Hepatic stellate cell (primary cell): Measurements from ENCODE around the gene ADGRB2.
"Not testable (repeated sequence)": the region's sequence is repeated elsewhere in the genome, so short reads cannot be mapped to it uniquely, and the experiment has no call there.

Source experiments
- DNase-seq: peaks from one replicate; pipeline ENCODE4 v3.0.0; 2011; ENCODE audit warnings: low spot score

The ADGRB2 gene

GRCh38 chr1:31725134-31725533 is 39.0 kb downstream of the ADGRB2 start:
- DNase-seq, result no peak

- peak; percentile 68 for DNase-seq
These were observed 40.2 kb downstream of the ADGRB2 start for GRCh38 chr1:31723828-31724359.

GRCh38 chr1:31718327-31718897 is 45.7 kb downstream of the ADGRB2 start:
- DNase-seq, result no peak

GRCh38 chr1:31717341-31717740 is 46.8 kb downstream of the ADGRB2 start:
- no peak for DNase-seq

GRCh38 chr1:31715873-31716220 is 48.3 kb downstream of the ADGRB2 start:
- DNase-seq, result no peak

GRCh38 chr1:31715087-31715872 is 48.9 kb downstream of the ADGRB2 start:
- DNase-seq, result peak; percentile 94

- DNase-seq, result peak; percentile 82
These were observed 49.6 kb downstream of the ADGRB2 start for GRCh38 chr1:31714442-31715086.

GRCh38 chr1:31712630-31713029 is 51.5 kb downstream of the ADGRB2 start:
- peak; percentile 86 for DNase-seq

- DNase-seq, result no peak
These were observed 52.1 kb downstream of the ADGRB2 start for GRCh38 chr1:31712068-31712467.

- no peak for DNase-seq
These were observed 55.8 kb downstream of the ADGRB2 start for GRCh38 chr1:31708324-31708723.

GRCh38 chr1:31707711-31708110 is 56.4 kb downstream of the ADGRB2 start:
- DNase-seq, result peak; percentile 55

GRCh38 chr1:31707059-31707600 is 57.0 kb downstream of the ADGRB2 start:
- not testable (repeated sequence) for DNase-seq

GRCh38 chr1:31706384-31707058 is 57.6 kb downstream of the ADGRB2 start:
- no peak for DNase-seq

GRCh38 chr1:31705080-31705866 is 58.9 kb downstream of the ADGRB2 start:
- DNase-seq, result peak; percentile 63

- peak; percentile 61 for DNase-seq
These were observed 59.7 kb downstream of the ADGRB2 start for GRCh38 chr1:31704271-31705079.

- peak; percentile 73 for DNase-seq
These were observed 60.5 kb downstream of the ADGRB2 start, which contains the start of gene COL16A1 for GRCh38 chr1:31703431-31704270. Gene COL16A1 (minus strand): TSS chr1:31704017. CDS start chr1:31702193, 1,824 bp downstream.

- no peak for DNase-seq
These were observed 61.2 kb downstream of the ADGRB2 start for GRCh38 chr1:31702836-31703404.

GRCh38 chr1:31701091-31701736 is 62.9 kb downstream of the ADGRB2 start:
- peak; percentile 96 for DNase-seq
